Measurements from ENCODE around the gene ASB15.

ASB15 gene

GRCh38 chr7:123637203-123637602 is 35.6 kb downstream of the ASB15 start:
- DNase-seq (ENCODE audit: low spot score): no peak

DNA sequence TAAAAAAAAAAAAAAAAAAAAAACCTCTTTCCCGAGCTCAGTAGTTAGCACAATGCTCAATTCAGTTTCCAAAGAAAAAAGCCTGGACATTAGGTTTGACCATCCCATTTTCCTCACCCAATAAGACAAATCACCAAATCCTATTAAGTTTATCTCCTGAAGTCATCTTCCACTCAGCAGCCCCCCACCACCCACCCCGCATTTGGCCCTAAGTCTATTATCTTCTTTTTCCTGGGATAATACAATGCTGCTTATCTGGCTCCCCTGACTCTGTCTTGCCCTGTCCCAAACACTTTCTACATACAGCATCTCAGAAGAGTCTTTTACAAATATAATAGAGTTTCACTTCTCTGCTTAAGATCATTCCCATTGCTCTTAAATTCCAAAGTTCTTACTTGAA is 36.3 kb downstream of the ASB15 start:
- no peak for DNase-seq (ENCODE audit: low spot score)

- no peak for DNase-seq (ENCODE audit: low spot score)
These were observed 38.0 kb downstream of the ASB15 start for GRCh38 chr7:123639631-123640030.

- DNase-seq (ENCODE audit: low spot score): no peak
These were observed 39.0 kb downstream of the ASB15 start for GRCh38 chr7:123640583-123640982.

- no peak for DNase-seq (ENCODE audit: low spot score)
These were observed 40.3 kb downstream of the ASB15 start for GRCh38 chr7:123641901-123642300.

DNA sequence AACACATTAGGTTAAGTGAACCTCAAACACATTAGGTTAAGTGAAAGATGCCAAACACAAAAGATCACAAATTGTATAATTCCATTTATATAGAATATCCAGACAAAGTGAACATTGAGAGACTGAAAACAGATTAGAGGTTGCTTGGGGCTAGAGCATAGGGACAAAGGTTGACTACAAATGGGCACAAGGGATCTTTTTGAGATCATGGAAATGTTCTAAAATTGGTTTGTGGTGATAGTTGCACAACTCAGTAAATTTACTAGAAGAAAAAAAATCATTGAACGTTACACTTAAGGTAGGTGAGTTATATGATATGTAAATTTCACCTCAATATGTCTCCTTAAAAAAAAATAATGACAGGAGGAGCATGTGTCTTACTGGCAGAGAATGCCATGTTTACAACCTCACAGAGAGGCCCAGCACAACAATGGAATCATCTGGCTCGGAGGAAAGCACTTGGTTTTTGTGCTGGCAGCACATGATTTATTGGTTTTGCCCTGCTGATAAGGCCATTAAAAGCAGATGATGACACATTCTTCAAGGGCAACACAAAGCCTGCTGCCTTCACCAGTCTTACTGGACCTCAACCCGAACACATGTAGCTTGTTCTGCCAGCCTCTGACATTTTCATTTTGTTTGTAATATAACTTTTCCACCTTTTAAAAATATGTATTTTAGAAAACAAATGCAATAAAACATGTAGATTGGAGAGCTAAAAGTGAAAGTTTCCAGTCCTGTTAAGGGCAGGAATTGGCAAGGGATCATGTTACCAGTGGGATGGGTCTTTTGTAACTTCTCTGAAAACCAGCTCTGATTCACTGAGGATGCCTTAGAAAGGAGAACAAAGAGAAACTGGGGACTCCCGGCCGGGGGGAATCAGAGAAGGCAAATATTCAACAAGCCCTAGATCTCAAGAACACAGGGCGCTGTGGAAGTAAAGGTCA is 42.1 kb downstream of the ASB15 start:
- no peak for DNase-seq (ENCODE audit: low spot score)

DNA sequence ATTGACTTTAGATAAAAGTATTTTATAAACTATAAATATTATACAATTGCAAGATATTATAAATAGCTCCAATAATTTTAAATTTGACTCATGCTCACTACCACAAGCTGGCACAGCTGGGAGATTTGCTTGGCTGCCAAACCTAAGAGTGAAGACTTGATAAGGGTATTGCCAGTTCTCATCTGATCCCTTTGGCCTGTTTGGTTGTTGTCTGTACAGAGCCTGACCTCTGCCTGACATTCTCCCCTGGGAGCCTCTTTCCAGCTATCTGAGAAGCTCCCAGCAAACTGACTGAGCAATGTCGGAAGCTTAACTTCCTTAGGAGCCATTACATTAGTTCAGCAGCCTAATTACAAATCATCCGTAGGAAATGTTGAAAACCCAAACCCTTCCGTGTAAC is 43.9 kb downstream of the ASB15 start:
- DNase-seq (ENCODE audit: low spot score): no peak

DNA sequence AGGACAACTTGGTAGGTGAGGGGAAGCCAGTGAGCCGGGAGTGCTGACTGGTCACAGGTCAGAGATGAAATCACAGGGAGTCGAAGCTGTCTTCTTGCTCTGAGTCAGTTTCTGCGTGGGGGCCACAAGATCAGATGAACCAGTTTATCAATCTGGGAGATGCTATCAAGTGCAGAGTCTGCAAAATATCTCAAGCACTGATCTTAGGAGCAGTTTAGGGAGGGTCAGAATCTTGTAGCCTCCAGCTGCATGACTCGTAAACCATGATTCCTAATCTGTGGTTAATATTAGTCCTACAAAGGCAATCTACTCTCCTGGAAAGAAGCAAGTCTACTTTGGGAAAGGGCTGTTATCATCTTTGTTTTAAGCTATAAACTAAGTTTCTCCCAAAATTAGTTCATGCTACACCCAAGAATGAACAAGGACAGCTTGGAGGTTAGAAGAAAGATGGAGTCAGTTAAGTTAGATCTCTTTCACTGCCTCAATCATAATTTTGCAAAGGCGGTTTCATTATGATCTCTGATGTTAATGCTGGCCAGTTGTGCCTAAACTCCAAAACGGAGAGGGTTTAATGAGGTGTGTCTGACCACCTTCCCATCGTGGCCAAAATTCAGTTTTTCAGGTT is 45.6 kb downstream of the ASB15 start:
- no peak for DNase-seq (ENCODE audit: low spot score)

DNA sequence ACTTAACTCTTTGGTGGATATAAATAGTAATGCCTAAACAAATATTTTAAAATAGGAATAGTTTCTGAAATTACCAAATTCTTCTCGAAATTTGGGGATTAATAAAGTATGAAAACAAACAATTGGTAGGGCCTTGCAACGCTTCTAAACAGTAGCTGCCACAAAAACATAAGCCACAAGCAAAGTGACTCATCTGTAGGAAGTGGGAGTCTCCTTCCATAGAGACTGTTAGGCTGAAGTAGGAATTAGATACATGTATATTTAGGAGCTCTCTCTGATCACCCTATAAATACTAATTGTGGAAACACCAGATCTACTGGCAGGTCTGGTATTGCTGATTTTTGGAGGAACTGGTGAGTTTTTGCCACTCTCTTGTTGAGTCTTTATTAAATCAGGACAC is 48.3 kb downstream of the ASB15 start:
- DNase-seq (ENCODE audit: low spot score): no peak

GRCh38 chr7:123650595-123650994 is 49.0 kb downstream of the ASB15 start:
- no peak for DNase-seq (ENCODE audit: low spot score)

DNA sequence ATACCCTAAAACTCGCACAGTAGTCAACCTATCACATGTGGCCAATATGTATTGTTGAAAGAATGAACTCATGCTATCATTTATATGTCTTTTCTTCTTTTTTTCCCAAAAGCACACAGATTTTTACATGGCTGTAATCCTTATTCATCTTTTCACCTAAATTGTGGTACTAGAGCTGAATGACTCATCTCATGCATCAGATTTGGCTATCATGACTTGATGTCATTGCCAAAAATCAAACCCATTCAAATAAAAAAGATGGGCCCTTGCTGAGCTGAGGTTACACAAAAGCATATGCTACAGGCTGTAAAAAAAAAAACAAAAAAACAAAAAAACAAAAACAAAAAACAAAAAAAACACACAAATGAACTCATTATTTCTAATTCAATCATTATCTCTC is 50.8 kb downstream of the ASB15 start:
- DNase-seq (ENCODE audit: low spot score): no peak

- no peak for DNase-seq (ENCODE audit: low spot score)
These were observed 51.5 kb downstream of the ASB15 start for GRCh38 chr7:123653162-123653561.

DNA sequence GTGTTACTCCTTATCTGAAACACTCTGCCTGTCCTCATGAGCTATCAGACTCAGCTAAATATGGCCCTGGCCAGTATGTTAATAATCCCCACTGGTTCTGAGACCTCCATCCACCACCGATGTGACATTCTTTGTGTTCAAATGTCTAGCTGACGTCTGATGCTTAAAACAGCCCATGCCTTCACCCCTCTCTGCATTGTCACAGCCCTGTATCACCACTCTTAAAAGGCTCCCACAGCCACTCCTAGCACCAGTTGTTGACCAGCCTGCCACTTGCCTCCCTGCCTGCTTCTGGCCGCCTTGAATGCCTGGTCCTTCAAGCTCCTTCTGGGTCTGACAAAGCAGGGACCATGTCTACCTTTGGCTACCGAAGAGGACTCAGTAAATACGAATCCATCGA is 54.0 kb downstream of the ASB15 start, which contains the start of gene LMOD2:
Gene LMOD2, plus strand, starts transcription at position 253 of the 400 bp plus-strand sequence. Its CDS starts 98 bp downstream, at position 351.
- no peak for DNase-seq (ENCODE audit: low spot score)

DNA sequence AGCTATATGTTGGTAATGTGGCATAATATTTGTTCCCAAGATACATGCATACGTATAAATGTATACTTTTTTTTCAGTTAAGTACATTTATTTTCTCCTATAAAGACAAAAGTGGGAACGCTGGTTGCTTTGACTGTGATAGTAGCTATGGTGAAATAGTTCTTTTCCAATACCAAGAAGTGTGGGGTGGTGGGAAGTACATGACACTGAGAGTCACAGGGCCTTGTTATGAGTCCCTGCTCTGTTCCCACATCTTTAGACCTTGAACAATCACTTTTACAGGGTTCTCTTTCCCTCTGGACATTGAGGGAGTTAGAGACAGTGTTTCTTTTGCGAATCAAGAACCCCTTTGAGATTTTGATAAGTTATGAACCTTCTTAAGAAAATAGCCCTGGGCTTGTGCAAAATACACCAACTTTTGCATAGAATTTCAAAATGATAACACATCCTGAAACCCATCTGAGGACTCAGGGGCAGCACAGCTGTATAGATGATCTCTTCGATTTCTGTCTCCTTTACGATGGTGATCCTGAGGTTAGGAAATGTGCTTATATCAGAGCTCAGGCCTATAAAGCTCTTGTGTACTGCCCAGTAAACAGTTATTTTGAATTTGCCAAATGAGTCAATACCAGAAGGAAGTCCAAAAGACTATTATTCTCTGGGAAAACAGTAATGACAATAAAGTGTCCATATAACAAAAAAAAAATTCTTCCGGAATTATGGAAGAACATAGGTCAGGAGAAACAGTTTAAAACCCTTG is 55.1 kb downstream of the ASB15 start:
- no peak for DNase-seq (ENCODE audit: low spot score)

DNA sequence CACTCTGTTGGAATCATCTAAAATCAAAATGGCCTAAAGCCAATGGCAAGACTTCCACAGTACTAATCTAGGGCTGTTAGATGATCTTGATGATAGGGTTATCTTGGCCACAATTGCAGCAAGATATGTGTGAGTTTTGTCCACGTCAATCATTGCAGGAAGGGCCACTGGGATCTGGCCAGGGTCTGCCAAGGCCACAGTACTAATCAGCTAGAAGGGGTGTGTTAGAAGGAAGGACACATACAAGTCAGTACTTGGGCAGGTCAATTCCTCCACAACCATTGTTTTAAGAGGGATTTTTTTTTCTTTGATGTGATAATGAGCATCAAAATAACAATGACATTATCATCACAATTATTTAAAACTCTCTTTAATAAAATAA is 55.7 kb downstream of the ASB15 start:
- DNase-seq (ENCODE audit: low spot score): no peak

DNA sequence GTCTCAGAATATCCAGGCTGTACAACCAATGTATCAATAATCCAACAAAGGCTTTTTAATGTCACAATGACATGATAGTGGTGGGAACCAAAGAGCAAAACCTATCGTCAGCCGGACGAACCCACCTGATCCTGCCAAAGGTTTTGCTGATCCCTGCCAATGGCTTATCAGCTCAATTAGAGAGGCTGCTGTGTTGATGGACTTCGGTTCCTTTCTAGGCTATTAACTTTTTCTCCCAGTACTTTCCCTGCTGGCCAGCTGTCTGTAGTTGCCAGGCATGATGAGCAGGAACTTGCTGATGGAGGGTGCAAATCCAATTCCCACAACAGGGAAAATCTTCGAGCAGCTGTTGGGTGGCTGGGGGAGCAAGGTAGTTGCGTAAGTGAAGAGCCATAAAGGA is 56.4 kb downstream of the ASB15 start:
- DNase-seq (ENCODE audit: low spot score): no peak

DNA sequence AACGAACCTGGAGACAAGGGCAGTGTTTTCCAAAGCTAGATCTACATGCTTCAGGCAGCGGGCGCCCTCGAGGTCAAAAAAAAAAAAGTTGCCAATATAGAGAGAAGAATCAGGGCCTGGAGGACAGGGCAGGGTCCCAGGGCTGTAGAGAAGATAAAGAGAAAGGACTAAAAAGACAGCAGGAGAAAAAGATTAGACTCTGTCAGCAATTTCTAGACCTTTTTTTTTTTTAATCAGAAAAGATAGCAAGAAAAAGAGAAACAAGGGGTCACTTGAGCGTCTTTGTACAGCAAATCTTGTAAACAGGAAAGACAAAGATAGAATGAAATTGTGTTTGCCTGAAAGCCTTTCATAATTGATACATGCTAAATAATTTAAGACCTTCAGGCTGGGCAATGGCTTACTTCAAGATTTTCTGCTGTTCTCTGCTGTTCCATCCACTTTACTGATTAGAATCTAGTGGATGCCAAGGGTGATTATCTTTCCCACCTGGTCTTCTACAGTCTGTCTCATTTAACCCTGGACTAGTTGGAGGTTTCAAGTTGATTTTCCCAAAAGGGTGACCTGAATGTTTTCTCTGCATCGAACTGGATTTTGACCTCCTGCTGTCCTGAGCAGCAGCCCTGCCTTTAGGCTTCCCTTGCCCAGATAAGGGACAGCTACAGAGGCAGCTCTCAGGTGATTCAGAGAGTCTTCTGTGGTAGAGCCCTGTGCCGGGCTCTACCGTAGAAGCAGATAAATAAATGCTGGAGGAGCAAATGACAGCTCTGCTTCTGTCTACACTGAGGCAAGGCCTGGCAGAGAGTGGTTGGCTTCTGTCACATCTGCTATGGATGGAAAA is 59.1 kb downstream of the ASB15 start:
- no peak for DNase-seq (ENCODE audit: low spot score)

GRCh38 chr7:123661765-123662164 is 60.1 kb downstream of the ASB15 start:
- DNase-seq (ENCODE audit: low spot score): no peak

DNA sequence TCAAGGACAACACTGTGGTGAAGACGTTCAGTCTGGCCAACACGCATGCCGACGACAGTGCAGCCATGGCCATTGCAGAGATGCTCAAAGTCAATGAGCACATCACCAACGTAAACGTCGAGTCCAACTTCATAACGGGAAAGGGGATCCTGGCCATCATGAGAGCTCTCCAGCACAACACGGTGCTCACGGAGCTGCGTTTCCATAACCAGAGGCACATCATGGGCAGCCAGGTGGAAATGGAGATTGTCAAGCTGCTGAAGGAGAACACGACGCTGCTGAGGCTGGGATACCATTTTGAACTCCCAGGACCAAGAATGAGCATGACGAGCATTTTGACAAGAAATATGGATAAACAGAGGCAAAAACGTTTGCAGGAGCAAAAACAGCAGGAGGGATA is 60.7 kb downstream of the ASB15 start:
- no peak for DNase-seq (ENCODE audit: low spot score)

GRCh38 chr7:123662755-123663154 is 61.1 kb downstream of the ASB15 start:
- DNase-seq (ENCODE audit: low spot score): no peak

DNA sequence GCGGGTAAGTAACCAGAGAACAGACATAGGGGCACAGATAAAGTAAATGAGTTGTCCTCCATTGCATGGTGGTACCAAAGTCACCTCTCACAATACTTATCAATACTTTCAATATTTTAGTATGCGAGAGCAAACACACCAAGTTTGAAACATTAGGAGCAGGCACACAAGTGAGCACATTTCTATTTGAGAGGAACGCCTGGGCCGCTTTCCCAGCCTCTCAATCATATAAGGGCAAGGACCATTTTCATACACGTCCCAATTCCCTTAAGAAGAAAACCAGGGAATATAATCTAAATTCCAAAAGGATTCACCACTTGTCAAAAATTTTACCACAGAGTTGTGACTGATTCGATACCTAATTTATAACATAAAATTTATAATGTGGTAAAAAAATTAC is 61.6 kb downstream of the ASB15 start:
- DNase-seq (ENCODE audit: low spot score): no peak

DNA sequence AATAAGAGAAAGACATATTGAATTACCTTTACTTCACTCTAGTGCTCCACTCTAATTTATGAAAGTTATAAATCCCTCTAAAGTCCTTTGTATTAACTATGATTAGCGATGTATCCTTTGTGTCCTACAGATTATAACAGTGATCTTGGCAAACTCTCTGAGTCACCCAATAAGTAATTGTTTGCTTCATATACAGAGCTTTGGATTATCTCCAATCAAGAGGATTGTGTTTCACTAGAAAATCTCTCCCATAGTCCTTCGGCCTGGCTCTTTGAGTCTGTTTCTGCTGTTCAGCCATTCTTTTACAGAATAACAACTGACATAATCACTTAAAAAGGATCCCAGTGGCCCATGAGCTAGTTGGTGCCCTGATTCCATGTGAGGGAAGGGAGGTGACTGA is 63.5 kb downstream of the ASB15 start:
- no peak for DNase-seq (ENCODE audit: low spot score)

Data from Ammon's horn (tissue), 1 donor.